Mesenchymal stem cell (in vitro differentiated cells and primary cell): ENCODE measurements around the gene GRAMD4.
A peak's percentile ranks its signal among the peaks of the same experiment; 100 is the strongest.

ENCODE experiments used
- DNase-seq: peaks from one replicate; pipeline ENCODE4 v3.0.0-alpha.2; 2013
- H2AFZ ChIP-seq: one replicate; pipeline ENCODE4 v1.6.1; 2013; ENCODE audit warnings: low read depth, mild to moderate bottlenecking, control low read depth, inconsistent platforms, low read length, moderate library complexity
- H2AK5ac ChIP-seq: 2 replicates; pipeline ENCODE4 v1.6.1; 2013; ENCODE audit warnings: low read length, moderate library complexity, mild to moderate bottlenecking, inconsistent platforms; ENCODE audit not compliant: severe bottlenecking
- H2BK120ac ChIP-seq: one replicate; pipeline ENCODE4 v1.6.1; 2013; ENCODE audit warnings: low read depth, mild to moderate bottlenecking, inconsistent platforms, low read length, moderate library complexity
- H2BK12ac ChIP-seq, 2 experiments: one replicate each; pipeline ENCODE4 v1.6.1; 2013; ENCODE audit warnings: inconsistent platforms in 2 of 2, low read length in 2 of 2, mild to moderate bottlenecking in 2 of 2, moderate library complexity in 2 of 2, control low read depth in 1 of 2
- H2BK15ac ChIP-seq: one replicate; pipeline ENCODE4 v1.6.1; 2013; ENCODE audit warnings: mild to moderate bottlenecking, low read depth, inconsistent platforms; ENCODE audit not compliant: poor library complexity, severe bottlenecking
- H2BK5ac ChIP-seq: 2 replicates; pipeline ENCODE4 v1.6.1; 2013; ENCODE audit warnings: low read depth, mild to moderate bottlenecking, low read length, control low read depth, inconsistent platforms; ENCODE audit not compliant: poor library complexity, severe bottlenecking
- H3K14ac ChIP-seq, 2 experiments: one replicate each; pipeline ENCODE4 v1.6.1; 2013; ENCODE audit warnings: inconsistent platforms in 2 of 2, low read length in 2 of 2, control low read depth in 1 of 2, mild to moderate bottlenecking in 1 of 2, moderate library complexity in 1 of 2
- H3K18ac ChIP-seq, 2 experiments: one replicate each; pipeline ENCODE4 v1.6.1; 2013; ENCODE audit warnings: inconsistent platforms in 2 of 2, low read length in 2 of 2, control low read depth in 1 of 2, low read depth in 1 of 2, mild to moderate bottlenecking in 1 of 2
- H3K23ac ChIP-seq, 2 experiments: one replicate each; pipeline ENCODE4 v1.6.1; 2013; ENCODE audit warnings: inconsistent platforms in 2 of 2, low read length in 2 of 2, mild to moderate bottlenecking in 2 of 2, moderate library complexity in 2 of 2, control low read depth in 1 of 2
- H3K27ac ChIP-seq: 2 replicates; pipeline ENCODE4 v1.5.1; 2013; ENCODE audit warnings: mild to moderate bottlenecking, moderate library complexity, low read length, control low read depth, inconsistent platforms; ENCODE audit not compliant: poor library complexity, severe bottlenecking
- H3K27me3 ChIP-seq, 2 experiments: 2 replicates each; pipeline versions ENCODE4 v1.6.1 to v1.7.0; 2013; ENCODE audit warnings: low read length in 2 of 2, mild to moderate bottlenecking in 2 of 2, moderate library complexity in 2 of 2, control low read depth in 1 of 2, inconsistent platforms in 1 of 2; ENCODE audit not compliant: control insufficient read depth in 1 of 2, insufficient read depth in 1 of 2
- H3K36me3 ChIP-seq, 2 experiments: 2 replicates each; pipeline versions ENCODE4 v1.6.1 to v1.7.0; 2013; ENCODE audit warnings: low read length in 2 of 2, control low read depth in 1 of 2, inconsistent platforms in 1 of 2, low read depth in 1 of 2, mild to moderate bottlenecking in 1 of 2; ENCODE audit not compliant: insufficient read depth in 2 of 2, control insufficient read depth in 1 of 2
- H3K4ac ChIP-seq, 2 experiments: one replicate each; pipeline ENCODE4 v1.6.1; 2013; ENCODE audit warnings: inconsistent platforms in 2 of 2, low read length in 2 of 2, mild to moderate bottlenecking in 2 of 2, moderate library complexity in 2 of 2, control low read depth in 1 of 2, low read depth in 1 of 2
- H3K4me1 ChIP-seq: 2 replicates; pipeline ENCODE4 v1.6.1; 2013; ENCODE audit warnings: low read depth, low read length, control low read depth; ENCODE audit not compliant: control insufficient read depth, insufficient read depth
- H3K4me2 ChIP-seq: 2 replicates; pipeline ENCODE4 v1.6.1; 2013; ENCODE audit warnings: low read length, mild to moderate bottlenecking, inconsistent platforms; ENCODE audit not compliant: poor library complexity, severe bottlenecking
- H3K4me3 ChIP-seq, 2 experiments: 2 replicates each; pipeline versions ENCODE4 v1.5.1 to v1.7.0; 2013; ENCODE audit warnings: low read length in 2 of 2, mild to moderate bottlenecking in 2 of 2, control low read depth in 1 of 2, low read depth in 1 of 2; ENCODE audit not compliant: insufficient read depth in 1 of 2
- H3K79me1 ChIP-seq: replicated peaks from 2 replicates; pipeline ENCODE4 v1.6.1; 2013; ENCODE audit warnings: mild to moderate bottlenecking, control low read depth, low read length, inconsistent platforms; ENCODE audit not compliant: poor library complexity, severe bottlenecking
- H3K9ac ChIP-seq: 2 replicates; pipeline ENCODE4 v1.7.0; 2013; ENCODE audit warnings: mild to moderate bottlenecking, low read length, moderate library complexity
- H3K9me3 ChIP-seq: 2 replicates; pipeline ENCODE4 v1.7.0; 2013; ENCODE audit warnings: mild to moderate bottlenecking, low read length; ENCODE audit not compliant: control insufficient read depth
- H4K8ac ChIP-seq: one replicate; pipeline ENCODE4 v1.6.1; 2013; ENCODE audit warnings: inconsistent platforms, mild to moderate bottlenecking, low read length, moderate library complexity
- H4K91ac ChIP-seq: one replicate; pipeline ENCODE4 v1.6.1; 2013; ENCODE audit warnings: mild to moderate bottlenecking, low read length, inconsistent platforms
- WGBS: methylation state at CpG from one replicate; pipeline ENCODE4 v1.1.7; 2013; ENCODE audit warnings: mixed read lengths; 5-methylcytosine and 5-hydroxymethylcytosine counted together

GRAMD4 gene

DNA sequence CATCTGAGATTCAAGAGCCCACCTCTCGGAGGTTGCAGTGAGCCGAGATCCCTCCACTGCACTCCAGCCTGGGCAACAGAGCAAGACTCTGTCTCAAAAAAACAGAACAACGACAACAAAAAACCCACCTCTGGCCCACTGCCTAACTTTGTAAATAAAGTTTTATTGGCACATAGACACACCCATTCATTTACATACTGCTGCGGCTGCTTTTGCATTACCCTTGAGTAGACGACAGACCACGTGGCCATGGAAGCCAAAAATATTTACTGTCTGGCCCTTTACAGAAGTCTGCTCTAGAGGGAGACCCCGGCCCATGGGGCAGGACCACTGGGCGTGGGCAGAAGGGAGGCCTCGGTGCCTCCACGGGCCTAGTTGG lies 47.0 kb downstream of the GRAMD4 start:
- Histone ChIP-seq H3K79me1 (peaks cover 5% of the 10 kb centered on the region), H2AK5ac (no peak overlapping the region), H2BK120ac (no peak overlapping the region), H3K27me3 (no peaks in the 10 kb centered on the region), H3K36me3 (peaks cover 48 to 85% of the 10 kb centered on the region in 2 experiments), H4K91ac (no peak overlapping the region), H2AFZ (no peak overlapping the region), H3K4me2 (no peak overlapping the region), H3K4me3 (no peak overlapping the region), H3K4ac (no peak overlapping the region), H2BK5ac (no peak overlapping the region), H3K18ac (no peak overlapping the region), H3K9me3 (no peaks in the 10 kb centered on the region), H3K27ac (no peak overlapping the region), H3K14ac (no peak overlapping the region), H3K4me1 (peaks cover 8% of the 10 kb centered on the region), H4K8ac (no peak overlapping the region), H3K9ac (no peak overlapping the region), H2BK15ac (no peak overlapping the region), H3K23ac (no peak overlapping the region), H2BK12ac (no peak overlapping the region)
- WGBS, result 91% methylated on average over 10 of the region's 10 CpGs
- no peak for DNase-seq

DNA sequence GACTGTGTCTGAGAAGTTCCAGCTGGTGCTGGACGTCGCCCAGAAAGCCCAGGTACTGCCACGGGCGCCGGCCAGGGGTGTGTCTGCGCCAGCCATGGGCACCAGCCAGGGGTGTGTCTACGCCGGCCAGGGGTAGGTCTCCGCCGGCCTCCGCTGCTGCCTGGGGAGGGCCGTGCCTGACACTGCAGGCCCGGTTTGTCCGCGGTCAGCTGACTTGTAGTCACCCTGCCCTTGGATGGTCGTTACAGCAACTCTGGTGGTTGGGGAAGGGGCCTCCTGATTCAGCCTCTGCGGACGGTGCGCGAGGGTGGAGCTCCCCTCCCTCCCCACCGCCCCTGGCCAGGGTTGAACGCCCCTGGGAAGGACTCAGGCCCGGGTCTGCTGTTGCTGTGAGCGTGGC lies 47.9 kb downstream of the GRAMD4 start:
- no peak overlapping the region for H3K4me2 ChIP-seq
- peaks cover 1% of the 10 kb centered on the region for H3K79me1 ChIP-seq
- 88% methylated on average over 23 of the region's 24 CpGs for WGBS

DNA sequence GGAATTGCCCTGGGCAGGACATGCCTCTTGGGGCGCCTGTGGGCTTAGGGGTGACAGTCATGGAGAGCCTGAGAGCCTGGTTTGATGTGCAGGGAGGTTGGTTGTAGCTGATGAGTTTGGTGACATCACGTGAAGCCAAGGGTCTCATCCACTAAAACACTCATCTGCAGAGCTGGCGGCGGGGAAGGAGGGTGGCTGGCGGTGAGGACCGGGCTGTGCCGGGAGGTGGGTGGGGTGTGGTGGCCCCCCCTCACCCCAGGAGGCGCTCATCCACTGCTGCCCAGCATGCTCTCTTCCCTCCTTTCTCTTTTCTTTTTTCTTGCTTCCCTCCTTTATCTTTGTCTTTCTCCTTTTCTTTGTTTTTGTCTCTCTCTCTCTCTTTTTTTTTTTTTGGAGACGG lies 49.0 kb downstream of the GRAMD4 start:
- Histone ChIP-seq H2BK12ac (no peak overlapping the region), H2BK120ac (no peak overlapping the region), H3K9me3 (no peaks in the 10 kb centered on the region), H2AFZ (no peak overlapping the region), H4K8ac (no peak overlapping the region), H3K18ac (no peak overlapping the region), H3K79me1 (peaks cover 1% of the 10 kb centered on the region), H3K27ac (no peak overlapping the region), H3K4ac (no peak overlapping the region), H3K4me1 (peaks cover 12% of the 10 kb centered on the region), H3K36me3 (peaks cover 55 to 80% of the 10 kb centered on the region in 2 experiments), H2AK5ac (no peak overlapping the region), H3K27me3 (no peaks in the 10 kb centered on the region), H3K23ac (no peak overlapping the region), H2BK5ac (no peak overlapping the region), H3K9ac (no peak overlapping the region), H3K4me2 (no peak overlapping the region), H2BK15ac (no peak overlapping the region), H4K91ac (no peak overlapping the region), H3K14ac (no peak overlapping the region), H3K4me3 (no peak overlapping the region)
- WGBS, result 90% methylated on average over 8 of the region's 9 CpGs
- DNase-seq, result no peak

More for the DNA sequence above, 47.9 kb downstream of the GRAMD4 start:
- Histone ChIP-seq H2BK15ac (no peak overlapping the region), H3K4ac (no peak overlapping the region), H2AK5ac (no peak overlapping the region), H4K91ac (no peak overlapping the region), H3K4me1 (peaks cover 8% of the 10 kb centered on the region), H3K18ac (no peak overlapping the region), H3K9me3 (no peaks in the 10 kb centered on the region), H3K27ac (no peak overlapping the region), H2AFZ (no peak overlapping the region), H2BK5ac (no peak overlapping the region), H3K23ac (no peak overlapping the region), H3K27me3 (no peaks in the 10 kb centered on the region), H3K36me3 (peaks cover 48 to 80% of the 10 kb centered on the region in 2 experiments), H3K9ac (no peak overlapping the region), H3K14ac (no peak overlapping the region), H4K8ac (no peak overlapping the region), H2BK12ac (no peak overlapping the region), H2BK120ac (no peak overlapping the region), H3K4me3 (peak overlapping the region in 1 of 2 experiments; percentile 3)
- DNase-seq, result no peak

DNA sequence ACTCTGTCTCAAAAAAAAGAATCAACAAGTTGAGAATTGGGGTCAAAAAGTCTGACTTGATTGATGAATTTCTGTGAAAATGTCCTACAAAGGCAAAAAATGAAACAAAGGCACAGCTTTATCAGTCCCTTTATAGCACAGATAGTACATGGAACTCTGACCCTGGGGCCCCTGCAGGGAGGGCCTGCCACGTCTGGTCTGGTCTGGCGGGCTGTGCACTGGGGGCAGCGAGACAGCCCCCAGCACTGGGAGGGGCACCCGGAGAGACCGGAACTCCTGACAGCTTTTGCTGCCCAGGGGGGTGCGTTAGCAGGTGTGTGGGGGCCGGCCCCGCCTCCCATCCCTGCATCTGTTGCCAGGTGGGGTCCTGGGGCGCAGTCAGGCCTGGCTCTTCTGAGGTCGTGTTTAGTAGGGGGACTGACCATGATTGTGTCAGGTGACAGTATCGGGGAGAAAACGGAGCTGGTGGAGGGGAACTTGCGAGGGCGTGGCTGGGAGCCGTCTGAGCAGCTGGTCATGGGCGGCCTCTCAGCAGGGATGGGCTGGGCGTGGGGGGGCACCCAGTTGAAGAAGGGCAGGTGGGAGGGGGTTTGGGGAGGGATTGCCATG lies 51.7 kb downstream of the GRAMD4 start:
- H3K14ac ChIP-seq, result no peak overlapping the region
- H2AFZ ChIP-seq, result no peak overlapping the region
- H3K36me3 ChIP-seq, result peaks cover 43 to 80% of the 10 kb centered on the region in 2 experiments
- H2BK12ac ChIP-seq, result no peak overlapping the region
- no peak for DNase-seq
- 90% methylated on average over 17 of the region's 17 CpGs for WGBS
- H3K4ac ChIP-seq, result no peak overlapping the region
- H4K91ac ChIP-seq, result no peak overlapping the region
- H3K79me1 ChIP-seq, result peaks cover 1% of the 10 kb centered on the region
- H4K8ac ChIP-seq, result no peak overlapping the region
- H3K27me3 ChIP-seq, result no peaks in the 10 kb centered on the region
- H3K27ac ChIP-seq, result no peak overlapping the region
- no peak overlapping the region for H3K9ac ChIP-seq
- H2BK15ac ChIP-seq, result no peak overlapping the region
- no peak overlapping the region for H3K4me3 ChIP-seq
- H2AK5ac ChIP-seq, result no peak overlapping the region
- no peak overlapping the region for H2BK5ac ChIP-seq
- no peak overlapping the region for H3K23ac ChIP-seq
- H3K4me2 ChIP-seq, result no peak overlapping the region
- H2BK120ac ChIP-seq, result no peak overlapping the region
- no peaks in the 10 kb centered on the region for H3K9me3 ChIP-seq
- H3K18ac ChIP-seq, result no peak overlapping the region
- H3K4me1 ChIP-seq, result peaks cover 12% of the 10 kb centered on the region
